ENCODE results near the gene SORCS1.
A peak's percentile ranks its signal among the peaks of the same experiment; 100 is the strongest.

SORCS1 gene

DNA sequence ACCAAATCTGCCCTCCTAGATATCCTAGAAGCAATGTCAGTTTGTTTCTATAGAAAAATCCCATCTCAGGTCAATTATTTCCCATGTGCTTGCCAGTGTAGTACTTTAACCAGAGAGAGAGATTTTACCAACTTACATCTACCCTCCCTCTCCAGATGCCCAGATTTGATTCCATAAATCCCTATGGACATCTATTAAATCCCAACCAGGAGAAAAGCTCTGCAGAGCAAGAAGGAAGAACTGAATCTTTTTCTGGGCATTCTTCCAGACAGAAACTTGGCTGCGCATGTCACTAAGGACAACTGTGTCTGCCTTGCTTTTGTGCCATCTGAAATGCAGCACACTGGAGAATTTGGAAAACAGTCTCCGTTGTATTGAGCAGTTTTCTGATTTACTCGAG lies 597.6 kb downstream of the SORCS1 start:
- DNase-seq, result no peak

DNA sequence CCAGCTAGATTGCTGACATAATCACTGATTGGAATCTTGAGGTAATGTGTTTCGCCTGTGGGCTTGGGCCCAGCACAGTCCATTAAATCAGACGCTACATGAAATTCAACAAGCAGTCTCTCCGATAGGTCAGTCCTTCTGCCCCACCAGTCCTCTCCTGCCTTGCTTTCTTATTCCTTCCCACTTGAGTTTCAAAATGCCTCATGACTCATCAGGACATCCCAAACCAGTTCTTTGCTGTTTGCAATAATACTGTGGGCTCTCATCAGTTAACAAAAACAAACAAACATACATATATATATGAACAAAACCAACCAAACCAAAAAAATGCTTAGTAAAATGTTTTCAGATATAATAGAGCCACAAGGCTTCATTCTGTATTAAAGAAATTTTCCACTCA lies 599.0 kb downstream of the SORCS1 start:
- no peak for DNase-seq

- DNase-seq, result no peak
Observed at GRCh38 chr10:106563384-106563783, 601.1 kb downstream of the SORCS1 start.

DNA sequence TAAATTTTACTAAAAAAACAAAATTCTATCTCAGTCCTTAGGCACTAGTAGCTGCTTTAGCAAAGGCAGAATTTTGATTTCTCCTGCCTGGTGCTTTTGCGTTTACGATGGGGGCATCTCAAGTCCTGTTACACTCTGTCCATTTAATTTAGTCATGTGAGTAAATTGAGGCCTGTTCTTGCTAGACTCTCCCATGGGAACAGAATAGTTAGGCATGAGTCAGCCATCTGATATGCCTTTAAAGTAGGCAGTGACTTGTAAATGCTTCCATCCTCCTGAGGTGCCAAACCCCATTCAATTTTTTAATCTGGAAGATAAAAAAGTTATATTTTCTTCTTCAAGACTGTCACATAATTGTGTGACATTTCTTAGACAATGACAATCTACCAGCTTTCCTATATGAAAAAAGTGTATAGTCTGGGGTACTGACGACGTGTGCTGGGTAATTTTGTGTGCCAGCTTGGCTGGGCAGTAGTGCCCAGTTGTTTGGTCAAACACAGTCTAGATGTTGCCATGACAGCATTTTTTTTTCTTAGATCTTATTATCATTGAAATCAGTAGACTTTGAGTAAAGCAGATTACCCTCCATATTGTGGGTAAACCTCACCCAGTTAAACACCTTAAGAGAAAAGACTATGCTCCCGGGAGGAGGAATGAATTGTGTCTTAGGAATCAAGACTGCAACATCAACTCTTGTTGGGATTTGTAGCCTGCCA lies 603.4 kb downstream of the SORCS1 start:
- DNase-seq, result peak; percentile 65

DNA sequence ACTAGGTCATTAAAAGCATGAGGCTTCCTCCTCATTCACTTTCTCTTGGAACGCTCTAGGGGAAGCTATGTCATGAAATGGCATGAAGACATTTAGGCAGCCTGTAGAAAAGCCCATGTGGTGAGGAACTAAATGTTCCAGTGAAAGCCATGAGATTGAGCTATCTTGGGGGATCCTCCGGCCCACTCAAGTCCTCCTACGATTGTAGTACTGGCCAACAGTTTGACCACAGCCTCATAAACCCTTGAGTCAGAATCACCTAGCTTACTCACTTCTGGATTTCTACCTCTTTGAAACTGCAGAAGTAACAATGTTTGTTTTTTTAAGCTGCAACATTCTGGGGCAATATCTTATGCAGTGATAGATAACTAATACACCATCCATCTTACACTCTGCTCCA lies 605.1 kb downstream of the SORCS1 start:
- no peak for DNase-seq

- DNase-seq, result no peak
Observed at GRCh38 chr10:106557951-106558733, 606.4 kb downstream of the SORCS1 start.

- DNase-seq, result no peak
Observed at GRCh38 chr10:106557053-106557452, 607.5 kb downstream of the SORCS1 start.

- peak; percentile 68 for DNase-seq
Observed at GRCh38 chr10:106555599-106555998, 608.9 kb downstream of the SORCS1 start.

GRCh38 chr10:106551501-106552062 lies 612.9 kb downstream of the SORCS1 start:
- DNase-seq, result no peak

DNA sequence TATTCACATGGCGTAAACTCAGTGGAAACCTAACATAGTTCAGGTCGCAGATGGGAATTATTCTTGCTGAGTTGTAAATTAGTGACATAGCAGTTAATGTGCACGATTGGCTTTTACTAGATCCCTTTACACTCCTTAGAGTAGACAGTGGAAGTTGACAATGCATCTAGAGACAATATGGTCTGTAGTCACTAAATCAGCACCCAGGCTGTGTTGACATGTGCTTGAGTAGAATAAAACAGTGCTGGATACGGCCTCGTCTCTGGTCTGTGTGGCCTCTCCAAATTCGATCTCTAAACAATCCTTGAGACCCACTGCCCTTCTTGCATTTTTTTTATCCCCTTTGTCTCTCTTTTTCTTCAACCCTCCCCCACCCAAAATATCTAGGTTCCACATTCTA lies 615.7 kb downstream of the SORCS1 start:
- no peak for DNase-seq

DNA sequence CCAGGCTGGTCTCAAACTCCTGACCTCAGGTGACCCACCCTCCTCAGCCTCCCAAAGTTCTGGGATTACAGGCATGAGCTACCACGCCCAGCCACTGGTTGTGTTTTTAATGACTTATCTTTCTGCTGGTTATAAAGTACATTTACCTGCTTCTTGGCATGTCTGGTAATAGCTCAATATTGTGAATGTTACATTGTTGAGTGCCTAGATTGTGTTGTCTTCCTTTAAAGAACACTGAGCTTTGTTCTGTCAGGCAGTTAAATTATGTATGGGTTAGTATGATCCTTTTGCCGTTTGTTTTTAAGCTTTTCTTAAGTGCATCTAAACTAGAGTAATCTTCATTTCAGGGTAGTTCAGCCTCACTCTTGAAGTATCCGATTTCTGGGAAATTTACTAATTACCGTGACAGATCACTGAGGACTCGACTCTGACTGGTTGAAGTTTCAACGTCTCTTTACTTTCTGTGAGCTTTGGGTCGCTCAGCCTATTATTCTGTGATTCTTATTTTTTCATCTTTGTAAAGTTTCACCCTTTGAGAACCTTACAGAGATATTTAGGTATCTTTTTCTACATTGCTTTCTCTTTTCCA lies 617.4 kb downstream of the SORCS1 start:
- DNase-seq, result no peak

DNA sequence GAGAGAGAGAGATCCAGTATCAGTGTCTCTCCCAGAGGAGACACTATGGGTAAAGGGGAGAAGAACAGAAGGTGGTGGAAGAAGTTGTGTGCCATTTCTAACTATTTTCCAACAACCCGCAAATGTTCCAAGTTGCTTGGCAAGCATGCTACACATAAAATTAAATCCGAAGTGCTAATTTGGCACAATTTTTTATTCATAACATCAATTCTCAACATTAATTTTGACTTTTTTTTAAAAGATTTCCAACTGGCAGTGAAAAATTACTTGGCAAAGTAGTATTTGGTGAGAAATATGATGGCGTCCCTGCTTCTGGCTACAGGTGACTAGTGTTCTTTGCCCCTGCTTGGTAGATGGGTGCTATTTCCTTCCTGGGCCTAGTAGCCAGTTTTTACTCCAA lies 622.0 kb downstream of the SORCS1 start:
- DNase-seq, result no peak

DNA sequence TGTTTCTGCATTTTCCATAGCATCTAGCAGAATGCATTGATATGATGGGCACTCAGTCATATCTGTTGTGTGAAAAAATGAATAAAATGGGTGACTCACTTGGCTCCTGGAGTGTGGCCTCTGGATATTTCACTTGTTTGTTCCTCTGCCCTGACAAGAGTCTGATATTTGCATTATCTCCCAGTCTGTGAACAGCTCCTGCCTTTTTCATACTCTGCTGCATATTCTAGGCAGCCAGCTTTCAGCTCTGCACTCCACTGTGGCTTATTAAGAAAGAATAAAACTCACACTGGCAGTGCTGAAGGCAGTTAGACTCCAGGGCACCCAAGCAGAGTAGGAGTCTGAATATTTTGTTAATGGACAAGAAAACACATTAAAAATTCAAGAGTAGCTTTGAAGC lies 623.9 kb downstream of the SORCS1 start:
- DNase-seq, result no peak

GRCh38 chr10:106537866-106538265 lies 626.6 kb downstream of the SORCS1 start:
- DNase-seq, result no peak

- DNase-seq, result no peak
Observed at GRCh38 chr10:106535304-106535953, 629.1 kb downstream of the SORCS1 start.

- no peak for DNase-seq
Observed at GRCh38 chr10:106534441-106534840, 630.1 kb downstream of the SORCS1 start.

DNA sequence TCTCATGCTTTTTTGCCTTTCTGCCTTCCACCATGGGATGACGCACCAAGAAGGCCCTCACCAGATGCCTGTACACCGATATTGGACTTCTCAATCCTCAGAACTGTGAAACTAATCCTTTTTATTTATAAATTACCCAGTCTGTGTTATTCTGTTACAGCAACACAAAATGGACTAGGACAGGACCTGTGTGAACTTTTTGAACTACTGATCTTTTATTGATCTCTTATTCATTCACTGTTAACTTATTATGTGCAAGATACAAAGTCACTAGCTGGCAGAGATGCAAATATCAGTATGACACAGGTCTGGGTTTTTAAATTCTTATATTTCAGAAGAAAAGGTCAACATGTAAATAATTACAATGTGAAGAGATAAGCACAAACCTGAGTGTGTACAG lies 635.8 kb downstream of the SORCS1 start:
- no peak for DNase-seq

DNA sequence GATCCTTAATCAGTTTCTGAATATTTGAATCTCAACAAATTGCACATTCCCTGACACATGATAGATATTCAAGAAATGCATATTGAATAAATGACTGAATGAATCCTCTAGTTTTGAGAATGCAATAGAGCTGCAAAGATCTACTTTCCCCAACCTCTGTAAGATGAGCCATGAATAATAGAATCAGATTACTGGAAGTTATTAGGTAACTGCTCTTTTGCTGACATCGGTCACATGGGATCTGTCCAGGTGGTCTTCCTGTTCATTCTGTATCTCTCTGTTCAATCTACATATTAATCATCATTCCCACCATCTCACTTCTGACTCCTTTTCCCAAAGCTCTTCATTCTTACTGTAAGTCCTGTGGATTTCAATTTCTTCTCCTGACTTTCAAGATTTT lies 638.7 kb downstream of the SORCS1 start:
- no peak for DNase-seq
